ENCODE results near the gene SPACA9. TPM values are rescaled to one million over a fixed set of nuclear protein-coding genes. Genes with fewer than 3 reads are reported as not detected.

SPACA9 gene
- total and polyA plus RNA-seq, 12 donors, result 3.9 to 16.6 (median 10.2) TPM

DNA sequence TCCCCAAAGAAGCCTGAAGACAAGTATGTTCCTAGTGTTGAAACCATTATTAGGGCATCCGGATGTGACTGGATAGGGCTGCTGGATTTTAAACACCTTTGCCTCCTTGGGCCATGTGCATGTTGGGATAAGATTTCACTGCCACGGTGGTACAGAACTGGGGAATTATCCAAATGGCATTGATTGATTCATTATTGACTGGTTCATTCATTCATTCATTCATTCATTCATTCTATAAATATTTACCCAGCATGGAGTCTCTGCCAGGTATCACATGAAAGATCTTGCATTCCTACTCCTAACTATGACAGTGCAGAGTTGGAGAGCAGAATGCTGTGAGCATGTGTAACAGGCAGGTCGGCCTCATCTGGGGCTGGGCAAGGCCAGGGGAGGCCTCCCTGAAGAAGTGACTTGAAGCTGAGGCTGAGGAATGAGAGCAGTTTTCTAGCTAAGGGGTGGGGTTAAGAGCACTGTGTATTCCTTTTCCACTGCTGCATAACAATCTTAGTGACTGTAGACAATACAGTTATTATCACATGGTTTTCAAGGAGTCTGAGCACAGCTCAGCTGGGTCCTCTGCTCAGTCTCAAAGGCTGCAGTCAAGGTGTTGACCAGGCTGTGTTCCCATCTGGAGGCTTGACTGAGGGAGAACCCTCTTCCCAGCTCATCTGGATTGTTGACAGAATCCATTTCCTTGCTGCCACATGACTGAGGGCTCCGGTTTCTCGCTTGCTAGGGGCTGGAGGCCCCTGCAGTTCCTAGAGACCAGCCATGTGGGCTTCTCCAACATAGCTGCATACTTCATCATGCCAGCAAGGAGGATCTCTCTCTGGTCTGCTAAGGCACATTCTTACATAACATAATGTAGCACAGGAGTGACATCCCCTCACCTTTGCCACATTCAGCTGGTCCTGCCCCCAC, 36.3 kb upstream of the SPACA9 start:
- DNase-seq, result no peak
- WGBS, 4 donors, result 83 to 95% (median 89%) methylated on average over 3 to 5 of the region's 5 CpGs

DNA sequence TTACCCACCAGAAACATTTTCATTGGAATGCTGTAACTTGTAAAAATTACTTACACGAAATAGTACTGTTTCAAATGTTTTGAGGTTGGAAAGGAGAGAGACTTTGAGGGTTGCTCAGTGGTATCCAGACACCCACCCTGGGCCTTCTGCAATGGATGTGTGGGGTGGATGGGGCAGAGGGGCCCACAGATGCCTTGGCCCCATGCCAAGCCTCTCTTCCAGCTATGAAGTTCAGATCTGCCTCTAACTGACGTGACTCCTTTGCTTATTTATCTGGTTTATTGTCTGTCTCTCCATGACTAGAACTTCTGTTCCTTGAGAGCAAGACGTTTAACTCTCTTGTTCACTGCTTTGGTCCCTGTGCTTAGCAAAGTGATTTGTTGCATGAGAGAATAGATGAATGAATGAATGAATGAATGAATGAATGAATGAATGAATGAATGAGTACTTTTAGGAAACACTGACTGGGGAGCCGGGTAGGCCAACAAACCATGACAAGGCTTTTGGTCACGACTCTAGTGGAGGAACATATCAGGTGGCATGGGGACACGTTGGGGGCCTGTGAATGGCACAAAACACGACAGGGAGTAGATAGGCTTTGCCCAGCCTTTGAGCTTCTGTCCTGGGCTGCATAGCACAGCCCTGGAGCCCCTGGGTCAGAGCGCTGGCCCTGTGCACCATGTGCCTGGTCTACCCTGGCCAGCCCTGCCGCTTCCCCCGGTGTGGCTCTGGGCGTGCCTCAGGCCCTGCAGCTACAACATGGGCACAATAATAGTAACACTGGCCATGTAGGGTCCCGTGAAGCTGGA, 32.4 kb upstream of the SPACA9 start:
- no peaks in the 10 kb centered on the region for H3K4me1 ChIP-seq (replicated peaks in 1 of 2)
- DNase-seq, result no peak
- H3K27ac ChIP-seq, result no peak overlapping the region
- no peaks in the 10 kb centered on the region for H3K27me3 ChIP-seq
- intact Hi-C loops (cut with DNase I), result no loop called here
- no peaks in the 10 kb centered on the region for H3K36me3 ChIP-seq (replicated peaks in 1 of 2)
- no peaks in the 10 kb centered on the region for H3K9me3 ChIP-seq (replicated peaks in 1 of 3)
- 79 to 90% (median 87%) methylated on average over 8 to 12 of the region's 12 CpGs for WGBS, 4 donors
- TF ChIP-seq, protein P1, sequence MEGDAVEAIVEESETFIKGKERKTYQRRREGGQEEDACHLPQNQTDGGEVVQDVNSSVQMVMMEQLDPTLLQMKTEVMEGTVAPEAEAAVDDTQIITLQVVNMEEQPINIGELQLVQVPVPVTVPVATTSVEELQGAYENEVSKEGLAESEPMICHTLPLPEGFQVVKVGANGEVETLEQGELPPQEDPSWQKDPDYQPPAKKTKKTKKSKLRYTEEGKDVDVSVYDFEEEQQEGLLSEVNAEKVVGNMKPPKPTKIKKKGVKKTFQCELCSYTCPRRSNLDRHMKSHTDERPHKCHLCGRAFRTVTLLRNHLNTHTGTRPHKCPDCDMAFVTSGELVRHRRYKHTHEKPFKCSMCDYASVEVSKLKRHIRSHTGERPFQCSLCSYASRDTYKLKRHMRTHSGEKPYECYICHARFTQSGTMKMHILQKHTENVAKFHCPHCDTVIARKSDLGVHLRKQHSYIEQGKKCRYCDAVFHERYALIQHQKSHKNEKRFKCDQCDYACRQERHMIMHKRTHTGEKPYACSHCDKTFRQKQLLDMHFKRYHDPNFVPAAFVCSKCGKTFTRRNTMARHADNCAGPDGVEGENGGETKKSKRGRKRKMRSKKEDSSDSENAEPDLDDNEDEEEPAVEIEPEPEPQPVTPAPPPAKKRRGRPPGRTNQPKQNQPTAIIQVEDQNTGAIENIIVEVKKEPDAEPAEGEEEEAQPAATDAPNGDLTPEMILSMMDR (IDR thresholded peaks at IDR 0.05), result no peak
- no peak for TF ChIP-seq POLR2A (IDR thresholded peaks at IDR 0.05)
- H3K4me3 ChIP-seq, result no peak overlapping the region

More for the DNA sequence above, 36.3 kb upstream of the SPACA9 start:
- no peaks in the 10 kb centered on the region for H3K36me3 ChIP-seq (replicated peaks in 1 of 2)
- H3K27ac ChIP-seq, result no peak overlapping the region
- no peak for TF ChIP-seq POLR2A (IDR thresholded peaks at IDR 0.05)
- TF ChIP-seq, protein P1 (IDR thresholded peaks at IDR 0.05), result no peak
- intact Hi-C loops (cut with DNase I), result no loop called here
- H3K27me3 ChIP-seq, result no peaks in the 10 kb centered on the region
- no peak overlapping the region for H3K4me3 ChIP-seq
- H3K4me1 ChIP-seq (replicated peaks in 1 of 2), result no peaks in the 10 kb centered on the region
- H3K9me3 ChIP-seq (replicated peaks in 1 of 3), result no peaks in the 10 kb centered on the region

DNA sequence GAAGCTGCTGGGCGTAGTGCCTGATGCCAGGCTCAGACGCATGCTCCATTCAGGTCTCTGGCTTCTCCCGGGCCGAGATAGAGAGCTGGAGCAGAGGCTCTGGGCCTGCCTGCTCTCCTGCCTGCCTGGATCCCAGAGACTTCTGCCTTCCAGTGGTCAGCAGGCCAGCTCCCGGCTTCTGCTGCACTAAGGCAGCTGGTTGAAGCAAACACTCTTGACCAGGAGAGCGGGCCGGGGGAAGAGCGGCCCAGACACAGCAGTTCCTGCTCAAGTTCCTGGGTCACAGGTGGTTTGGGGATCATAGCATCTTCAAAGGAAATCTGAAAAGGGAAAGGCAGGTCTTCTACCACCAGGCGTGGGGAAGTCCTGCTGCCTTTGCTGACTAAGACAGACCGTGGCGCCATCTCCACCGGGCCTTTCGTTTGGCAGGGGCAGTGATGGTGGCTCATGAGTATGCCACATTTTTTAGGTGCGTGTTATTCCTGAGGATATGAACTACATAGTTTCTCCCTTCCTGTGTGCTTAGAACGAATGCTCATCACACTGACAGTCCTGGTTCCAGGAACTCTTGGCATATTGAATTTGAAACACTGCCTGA, 31.7 kb upstream of the SPACA9 start:
- H3K27me3 ChIP-seq, result no peaks in the 10 kb centered on the region
- no peak overlapping the region for H3K4me3 ChIP-seq
- WGBS, 4 donors, result 88 to 93% (median 92%) methylated on average over 12 to 15 of the region's 15 CpGs
- TF ChIP-seq, protein P1 (IDR thresholded peaks at IDR 0.05), result no peak
- no peak for TF ChIP-seq POLR2A (IDR thresholded peaks at IDR 0.05)
- no peak overlapping the region for H3K27ac ChIP-seq
- no peaks in the 10 kb centered on the region for H3K9me3 ChIP-seq (replicated peaks in 1 of 3)
- DNase-seq, result no peak
- no peaks in the 10 kb centered on the region for H3K4me1 ChIP-seq (replicated peaks in 1 of 2)
- intact Hi-C loops (cut with DNase I), result no loop called here
- H3K36me3 ChIP-seq (replicated peaks in 1 of 2), result no peaks in the 10 kb centered on the region

DNA sequence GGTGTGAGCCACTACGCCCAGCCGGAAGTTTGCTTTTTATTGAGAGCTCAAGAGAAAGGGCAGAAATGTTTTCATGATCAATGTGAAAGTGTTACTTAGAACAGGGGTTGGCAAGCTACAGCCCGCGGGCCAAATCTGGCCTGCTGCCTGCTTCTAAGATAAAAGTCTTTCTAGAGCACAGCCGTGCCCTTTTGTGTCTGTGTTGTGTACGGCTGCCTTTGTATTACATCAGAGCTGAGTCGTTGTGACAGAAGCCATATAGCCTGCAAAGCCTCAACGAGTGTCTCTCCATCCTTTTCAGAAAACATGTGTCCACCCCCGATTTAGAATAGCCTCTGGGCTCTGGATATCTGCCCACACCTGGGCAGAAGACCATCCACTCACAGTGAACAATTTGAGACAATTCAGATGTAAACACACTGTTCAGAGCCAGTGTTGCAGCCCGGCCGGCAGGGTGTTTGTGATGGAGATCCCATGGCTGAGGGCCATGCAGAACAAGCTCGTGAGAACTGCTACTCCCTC, 29.5 kb upstream of the SPACA9 start:
- intact Hi-C loops (cut with DNase I), result no loop called here
- 53 to 60% (median 55%) methylated on average over 9 to 12 of the region's 12 CpGs for WGBS, 4 donors
- Histone ChIP-seq H3K4me1 (replicated peaks in 1 of 2) (no peaks in the 10 kb centered on the region), H3K27me3 (no peaks in the 10 kb centered on the region), H3K9me3 (replicated peaks in 1 of 3) (no peaks in the 10 kb centered on the region), H3K36me3 (replicated peaks in 1 of 2) (no peaks in the 10 kb centered on the region), H3K4me3 (no peak overlapping the region), H3K27ac (no peak overlapping the region)
- peak in 5 of 7 donors; percentile 26 to 75 (median 41) for DNase-seq
- TF ChIP-seq, protein P1 (IDR thresholded peaks at IDR 0.05), result no peak
- TF ChIP-seq POLR2A (IDR thresholded peaks at IDR 0.05), result no peak

Data from adrenal gland (tissue), 12 donors.